NCI-H345 treated with DMSO at 0.1 percent for 48 hours (cell line): ENCODE results near the gene VPS8.

Source experiments
- DNase-seq: peaks from one replicate; lab custom pipeline; 2025; ENCODE audit not compliant: unreplicated experiment; lab: John Stamatoyannopoulos, UW

Gene VPS8

DNA sequence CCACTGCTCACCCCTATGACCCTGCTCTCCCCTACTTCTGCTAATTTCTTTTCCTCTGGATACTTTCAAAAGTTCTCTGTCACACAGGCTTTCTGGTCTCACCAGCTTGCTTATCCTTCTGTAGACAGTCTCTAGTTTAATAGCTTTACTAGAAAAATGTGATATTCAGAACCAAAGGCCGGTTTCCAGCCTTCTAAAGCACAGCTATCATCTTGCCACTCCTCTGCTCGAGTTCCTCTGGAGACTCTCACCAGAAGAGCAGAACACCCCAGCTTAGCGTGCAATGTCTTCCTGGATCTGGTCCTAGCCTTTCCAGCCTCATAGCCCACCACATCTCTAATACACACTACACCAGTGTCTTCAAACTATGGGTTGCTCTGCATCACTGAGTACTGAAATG, 1.8 kb upstream of the VPS8 start:
- DNase-seq, result no peak

DNA sequence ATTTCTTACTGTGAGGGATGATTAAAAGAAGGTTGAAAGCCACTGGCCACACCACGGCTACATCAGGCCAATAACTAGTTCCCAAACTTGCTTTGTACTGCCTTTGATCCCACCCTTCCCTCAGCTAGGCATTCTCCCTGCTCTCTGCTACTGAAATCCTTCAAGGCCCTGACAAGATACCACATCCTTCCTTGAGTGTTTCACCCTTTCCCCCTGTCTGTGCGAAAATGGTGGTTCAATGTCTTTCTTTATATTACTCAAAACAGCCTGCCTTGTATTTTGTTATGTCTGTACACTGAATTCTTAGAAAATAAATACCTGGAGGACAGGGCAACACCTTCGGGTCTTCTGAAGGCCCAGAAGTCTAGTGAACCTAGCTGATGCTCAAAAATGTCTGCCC, 932 bp upstream of the VPS8 start:
- no peak for DNase-seq

DNA sequence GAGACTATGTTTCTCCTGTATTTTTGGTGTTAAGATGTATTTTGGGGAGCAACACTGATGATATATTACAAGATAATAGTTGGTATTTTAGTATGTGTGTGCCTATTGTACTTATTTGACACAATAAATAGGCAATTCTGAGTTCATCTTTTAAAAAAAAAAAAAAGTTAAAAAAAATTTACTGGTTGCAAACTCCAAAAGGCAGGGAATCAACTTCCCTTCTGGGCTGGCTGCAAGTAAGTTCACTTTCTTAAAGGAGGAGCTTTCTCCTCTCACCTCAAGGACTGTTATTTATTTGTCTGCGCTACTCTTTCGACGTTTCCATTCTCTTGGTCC, 335 bp upstream of the VPS8 start:
- DNase-seq, result no peak

DNA sequence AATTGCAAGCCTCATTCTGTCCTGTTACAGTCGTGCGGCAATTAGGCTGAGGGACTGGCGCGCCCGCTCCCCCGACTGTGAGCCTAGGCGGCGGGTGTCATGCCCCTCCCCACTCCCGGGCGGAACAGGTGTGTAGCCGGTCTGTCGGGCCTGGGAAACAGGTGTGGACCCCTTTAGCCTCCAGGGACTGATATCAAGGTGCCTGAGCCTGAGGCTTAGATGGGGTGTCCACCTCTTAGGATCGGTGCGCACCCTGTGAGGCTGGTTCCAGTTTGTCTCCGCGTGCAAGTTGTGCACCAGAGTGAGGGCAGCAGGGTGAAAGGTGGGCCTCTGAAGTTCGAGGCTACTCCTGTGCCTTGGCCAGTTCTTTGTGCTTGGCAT, 686 bp downstream of the VPS8 start:
- DNase-seq, result no peak

DNA sequence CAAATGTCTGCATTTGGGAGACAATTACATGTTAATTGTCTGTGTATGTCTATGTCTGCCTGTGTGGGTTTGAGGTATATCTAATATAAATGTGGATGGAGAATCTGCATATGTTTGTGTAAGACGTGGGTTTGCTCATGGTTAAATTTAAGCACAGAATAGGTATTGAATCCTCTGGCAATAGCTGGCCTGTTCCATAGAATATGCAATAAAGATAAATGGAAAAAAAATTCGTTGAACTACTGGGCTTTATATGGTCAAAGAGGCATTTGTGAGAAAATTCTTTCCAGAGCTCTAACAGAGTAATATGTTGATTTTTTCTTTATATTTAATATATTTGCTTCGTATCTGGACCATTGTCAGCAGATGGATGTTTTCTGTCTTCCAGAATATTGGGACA, 1.4 kb downstream of the VPS8 start:
- no peak for DNase-seq

DNA sequence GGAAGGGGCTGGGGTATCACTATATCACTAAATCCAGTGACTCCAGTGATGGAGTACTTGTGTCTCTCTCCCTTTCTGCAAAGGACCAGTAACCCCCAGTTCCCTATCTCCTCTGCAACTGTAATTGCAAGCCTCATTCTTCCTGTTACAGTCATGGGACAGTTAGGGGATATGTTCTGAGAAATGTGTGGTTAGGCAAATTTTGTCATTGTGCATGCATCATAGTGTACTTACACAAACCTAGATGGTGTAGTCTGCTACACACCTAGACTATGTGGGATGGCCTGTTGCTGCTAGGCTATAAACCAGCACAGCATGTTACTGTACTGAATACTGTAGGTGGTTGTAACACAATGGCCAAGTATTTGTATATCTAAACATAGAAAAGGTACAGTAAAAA, 2.2 kb downstream of the VPS8 start:
- no peak for DNase-seq

DNA sequence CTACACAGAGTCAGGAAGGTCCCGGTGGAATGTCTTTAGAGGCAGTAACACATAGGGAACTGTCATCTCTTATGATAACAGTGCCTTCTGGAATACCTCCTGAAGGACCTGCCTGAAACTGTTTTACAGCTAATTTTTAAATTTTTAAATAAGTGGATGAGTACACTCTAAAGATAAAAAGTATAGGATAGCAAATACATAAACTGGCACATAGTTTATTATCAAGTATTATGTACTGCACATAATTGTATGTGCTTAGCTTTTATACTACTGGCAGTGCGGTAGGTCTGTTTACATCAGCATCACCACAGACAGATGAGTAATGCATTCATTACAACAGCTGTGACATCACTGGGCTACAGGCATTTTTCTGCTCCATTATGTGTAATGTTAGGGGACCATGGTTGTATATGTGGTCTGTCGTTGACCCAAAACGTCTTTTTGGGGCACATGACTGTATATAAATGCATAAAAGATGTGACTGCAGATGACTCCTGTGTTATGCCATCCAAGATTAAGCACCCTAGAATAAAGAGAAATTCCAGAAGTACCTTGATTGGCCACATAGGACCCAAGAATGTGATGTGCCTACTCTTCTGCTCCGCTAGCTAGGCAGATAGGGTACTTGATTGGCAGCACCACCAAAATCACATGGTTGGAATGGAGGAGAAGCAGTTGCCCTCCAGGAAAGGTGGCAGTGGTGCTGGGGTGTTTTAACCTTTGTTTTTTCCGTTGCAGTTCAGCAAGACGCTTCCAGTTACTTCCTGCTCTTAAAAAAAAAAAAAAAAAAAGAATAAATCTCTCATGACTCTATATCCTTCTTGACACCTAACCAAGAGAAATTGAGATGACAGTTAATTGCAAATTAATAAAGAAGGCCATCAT, 3.3 kb downstream of the VPS8 start:
- no peak for DNase-seq

DNA sequence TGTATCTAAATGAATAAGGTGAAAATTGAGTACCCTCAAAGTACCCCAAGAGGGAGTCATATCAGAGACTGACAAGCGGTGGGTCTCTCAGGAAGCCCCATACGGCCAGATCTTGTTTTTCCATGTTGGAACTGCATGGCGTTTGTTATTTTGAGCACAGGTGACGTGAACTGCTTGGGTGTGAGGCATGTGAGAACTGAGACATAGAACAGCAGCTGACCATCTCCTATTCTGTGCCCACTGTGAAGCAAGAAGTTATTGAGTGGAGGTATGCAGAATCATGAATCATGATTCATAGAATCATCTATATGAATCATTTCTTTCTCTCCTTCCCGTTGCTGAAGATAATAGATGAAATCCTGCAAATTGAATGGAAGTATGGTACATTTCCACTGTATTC, 4.6 kb downstream of the VPS8 start:
- no peak for DNase-seq

DNA sequence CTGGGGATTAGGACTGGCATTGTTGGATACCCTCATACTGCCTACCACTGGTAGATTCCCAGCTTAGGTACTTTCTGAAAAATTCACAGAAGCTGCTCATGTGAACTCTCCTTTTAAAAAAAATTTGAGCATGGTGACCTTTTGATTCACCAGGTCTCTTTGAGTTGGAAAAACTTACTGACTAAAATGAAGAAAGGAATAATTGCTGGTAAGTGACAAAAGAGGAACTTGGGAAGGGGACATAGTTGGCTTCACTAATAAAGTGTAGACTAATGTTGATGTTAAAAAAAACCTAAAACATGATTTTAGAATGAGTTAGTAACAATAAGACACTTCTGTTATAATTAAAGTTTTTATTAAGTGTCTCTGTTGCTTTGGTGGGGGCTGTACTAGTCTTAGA, 8.6 kb downstream of the VPS8 start:
- DNase-seq, result no peak

DNA sequence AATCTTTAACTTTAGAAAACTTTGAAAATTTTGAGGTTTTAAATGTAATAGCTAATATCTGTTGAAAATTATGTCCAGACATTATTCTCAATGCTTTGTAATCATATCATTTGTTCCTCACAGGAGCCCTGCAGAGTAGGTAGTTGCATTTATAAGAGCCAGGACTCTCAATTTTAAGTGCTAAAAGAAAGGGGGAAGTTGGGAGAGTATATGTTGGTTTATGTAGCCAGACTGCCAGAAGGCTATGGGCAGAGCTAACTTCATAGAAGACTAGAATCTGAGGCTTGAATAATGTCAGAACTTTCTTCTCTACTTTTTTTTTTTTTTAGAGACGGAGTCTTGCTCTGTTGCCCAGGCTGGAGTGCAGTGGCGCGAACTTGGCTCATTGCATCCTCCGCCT, 9.1 kb downstream of the VPS8 start:
- no peak for DNase-seq

DNA sequence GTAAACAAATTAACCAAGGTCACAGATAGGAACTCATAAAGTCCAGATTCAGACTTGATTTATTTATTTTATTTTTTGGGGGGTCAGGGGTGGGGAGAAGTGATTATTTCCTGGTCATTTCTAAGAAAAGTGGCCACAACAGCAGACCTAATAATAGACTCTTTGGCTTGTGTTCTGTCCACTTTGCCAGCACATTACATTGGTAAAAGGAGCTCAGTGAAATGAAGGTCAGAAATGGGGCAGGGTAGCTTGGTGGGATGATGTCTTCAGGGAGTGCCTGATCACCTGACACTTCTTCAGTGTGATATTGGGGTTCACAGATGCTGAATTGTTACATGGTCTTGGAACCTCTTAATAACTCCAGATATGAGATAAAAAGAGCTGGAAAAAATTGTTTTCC, 10.1 kb downstream of the VPS8 start:
- no peak for DNase-seq

DNA sequence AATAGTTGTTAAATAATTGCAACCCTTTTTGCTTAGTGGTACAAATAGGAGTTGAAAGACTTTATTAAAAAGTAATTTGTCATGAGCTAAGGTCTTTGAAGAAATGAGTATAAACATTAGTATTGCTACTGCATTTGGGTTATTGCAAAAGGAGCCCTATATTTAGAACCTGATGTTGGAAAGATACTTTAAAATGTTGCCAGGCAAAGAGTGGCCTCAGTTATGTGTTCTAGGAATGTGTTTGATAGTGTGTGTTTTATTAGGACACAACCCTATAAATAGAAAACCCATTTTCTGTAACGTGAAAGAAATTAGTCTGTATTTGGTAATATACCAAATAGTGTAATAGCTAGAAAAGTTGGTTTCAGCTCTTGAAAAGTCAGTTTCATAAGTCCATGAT, 10.7 kb downstream of the VPS8 start:
- no peak for DNase-seq

DNA sequence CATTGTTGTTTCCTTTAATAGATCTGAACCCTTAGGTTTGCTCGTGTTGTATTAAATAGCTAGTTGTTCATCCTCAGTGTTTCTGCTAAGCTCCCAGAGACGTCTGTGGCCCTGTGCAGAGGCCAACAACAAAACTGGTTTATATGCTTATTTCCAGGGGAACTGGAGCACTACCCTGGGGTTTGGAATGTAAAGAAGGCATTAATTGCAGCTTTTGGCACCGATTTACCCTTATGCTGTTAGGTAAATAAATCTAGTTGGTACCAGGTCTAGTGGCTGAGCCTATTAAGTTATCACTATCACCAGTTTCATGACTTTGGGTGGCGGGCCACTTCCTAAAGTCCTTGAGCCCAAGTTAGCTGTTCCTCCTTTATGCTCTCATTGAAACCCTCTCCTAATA, 12.0 kb downstream of the VPS8 start:
- no peak for DNase-seq

DNA sequence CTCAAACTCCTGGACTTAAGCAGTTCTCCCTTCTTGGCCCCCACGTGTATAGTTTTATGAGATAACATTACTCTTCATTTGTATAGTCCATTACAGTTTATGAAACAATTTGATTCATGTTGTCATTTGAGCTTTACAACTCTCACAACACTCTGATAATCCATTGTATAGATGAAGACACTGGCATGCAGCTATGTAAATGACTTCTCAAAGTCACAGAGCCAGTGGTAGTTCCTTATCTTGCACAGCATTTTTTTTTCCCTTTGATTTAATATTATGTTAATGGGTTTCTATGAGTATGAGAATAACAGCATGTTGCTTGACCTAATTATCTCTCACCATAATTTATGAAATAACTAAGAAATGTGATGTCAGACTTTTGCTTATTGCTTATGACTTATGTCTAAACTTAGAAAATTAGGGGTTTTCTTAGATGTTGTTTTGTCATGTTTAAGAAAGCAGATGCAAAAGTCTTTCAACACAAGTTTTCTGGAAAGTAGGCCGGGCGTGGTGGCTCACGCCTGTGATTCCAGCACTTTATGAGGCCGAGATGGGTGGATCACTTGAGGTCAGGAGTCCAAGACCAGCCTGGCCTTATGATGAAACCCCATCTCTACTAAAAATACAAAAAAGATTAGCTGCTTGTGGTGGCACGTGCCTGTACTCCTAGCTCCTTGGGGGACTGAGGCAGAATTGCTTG, 13.3 kb downstream of the VPS8 start:
- DNase-seq, result no peak

DNA sequence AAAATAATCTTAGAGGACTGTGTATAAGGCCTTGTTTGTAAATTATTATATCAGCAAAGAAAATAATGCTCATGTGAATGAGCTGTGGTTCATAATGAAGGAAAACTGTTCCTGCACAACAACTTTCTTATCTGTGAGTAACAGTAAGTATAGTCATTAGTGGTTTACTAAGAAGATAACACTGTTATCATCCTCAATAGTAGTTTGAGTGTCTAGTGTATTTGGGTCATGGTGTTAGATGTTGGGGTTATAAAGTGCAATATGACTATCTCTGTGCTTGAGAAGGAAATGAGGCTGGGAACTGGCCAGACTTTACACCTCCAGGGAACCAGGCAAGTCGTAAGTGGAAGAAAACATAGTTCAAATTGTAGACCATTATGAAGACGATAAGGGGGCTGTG, 15.6 kb downstream of the VPS8 start:
- no peak for DNase-seq

DNA sequence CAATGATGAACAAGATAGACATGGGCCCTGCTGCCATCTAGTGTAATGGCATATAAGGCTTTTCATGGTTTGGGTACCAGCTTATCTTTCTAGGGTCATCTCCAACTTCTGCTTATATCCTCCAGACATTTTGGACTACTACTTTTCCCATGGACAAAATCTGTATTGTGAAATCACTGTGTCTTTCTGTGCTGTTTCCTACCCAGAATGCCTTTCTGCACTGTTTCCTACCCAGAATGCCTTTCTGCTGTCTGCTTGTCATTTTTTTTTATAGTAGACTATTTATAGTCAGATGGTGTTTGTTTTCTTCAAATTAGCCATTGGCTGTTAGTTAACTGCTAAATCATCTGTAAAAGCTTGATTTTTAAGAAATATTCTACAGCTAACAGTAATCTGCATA, 20.1 kb downstream of the VPS8 start:
- DNase-seq, result no peak

DNA sequence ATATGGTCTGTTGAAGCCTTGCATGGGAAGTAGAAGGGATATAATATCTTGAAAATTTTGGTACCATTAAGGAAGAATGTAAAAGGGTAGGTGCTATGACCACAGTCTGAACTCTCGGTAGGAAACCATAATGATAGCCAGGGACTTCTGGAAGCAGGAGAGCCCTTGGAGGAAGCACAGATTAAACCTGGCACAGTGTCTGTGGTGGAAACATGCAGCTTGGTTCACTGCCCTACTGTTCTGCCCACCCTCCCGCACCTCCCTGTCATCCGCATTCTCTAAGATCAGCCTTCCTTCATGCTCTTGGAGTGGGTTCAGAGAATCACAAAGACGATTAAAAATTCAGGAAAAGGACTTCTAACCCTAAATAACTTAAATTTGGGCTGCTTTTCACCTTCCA, 20.9 kb downstream of the VPS8 start:
- DNase-seq, result no peak

DNA sequence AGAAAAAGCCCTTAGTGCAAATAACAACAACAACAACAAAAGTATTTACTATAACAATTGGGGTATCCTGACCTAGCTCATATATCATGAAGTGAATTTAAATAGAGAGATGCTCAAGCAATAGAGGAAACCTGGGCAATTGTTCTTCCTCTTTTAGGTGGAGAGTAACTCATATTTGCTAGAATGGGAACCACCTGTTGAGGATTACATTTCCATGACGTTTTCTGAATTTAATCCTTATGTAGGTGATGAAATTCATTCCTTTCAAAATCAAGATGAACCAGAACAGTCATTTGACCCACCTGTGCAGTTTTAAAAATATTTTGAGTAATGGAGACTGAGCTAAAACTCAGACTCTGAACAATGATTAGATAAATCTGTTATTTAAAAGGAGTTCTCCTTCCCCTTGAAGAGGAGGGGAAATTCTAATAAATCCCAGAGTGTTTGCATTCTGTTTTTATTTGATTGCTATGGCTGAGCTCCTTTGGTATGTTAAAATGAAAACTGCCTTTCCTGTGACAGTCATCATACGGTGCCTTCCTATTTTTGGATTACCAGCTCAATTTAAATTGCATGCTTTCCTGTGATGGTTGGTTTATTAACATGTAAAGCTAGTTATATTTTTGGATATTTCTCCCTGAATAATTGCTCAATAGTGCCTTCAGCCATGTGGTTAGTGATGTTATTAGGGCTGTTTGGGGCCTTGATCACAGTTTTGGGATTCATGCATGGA, 24.3 kb downstream of the VPS8 start:
- no peak for DNase-seq

DNA sequence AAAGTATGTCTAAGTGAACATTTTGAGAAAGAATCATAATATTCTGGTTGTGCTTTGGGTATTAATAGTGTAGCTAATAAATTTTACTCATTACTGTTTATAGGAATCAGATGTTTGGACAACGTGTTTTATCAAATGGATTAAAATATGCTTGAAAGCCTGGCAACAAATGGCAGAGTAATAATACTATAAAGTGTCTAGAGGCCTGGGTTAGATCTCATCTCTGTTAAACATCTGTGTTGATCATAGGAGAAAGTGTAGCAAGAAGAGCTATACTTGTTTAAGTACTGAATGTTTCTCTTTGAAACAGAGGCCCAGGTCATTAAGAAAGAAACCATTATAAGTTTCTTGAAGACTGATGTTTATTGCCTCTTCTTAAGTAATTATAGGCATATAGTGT, 30.5 kb downstream of the VPS8 start:
- no peak for DNase-seq

DNA sequence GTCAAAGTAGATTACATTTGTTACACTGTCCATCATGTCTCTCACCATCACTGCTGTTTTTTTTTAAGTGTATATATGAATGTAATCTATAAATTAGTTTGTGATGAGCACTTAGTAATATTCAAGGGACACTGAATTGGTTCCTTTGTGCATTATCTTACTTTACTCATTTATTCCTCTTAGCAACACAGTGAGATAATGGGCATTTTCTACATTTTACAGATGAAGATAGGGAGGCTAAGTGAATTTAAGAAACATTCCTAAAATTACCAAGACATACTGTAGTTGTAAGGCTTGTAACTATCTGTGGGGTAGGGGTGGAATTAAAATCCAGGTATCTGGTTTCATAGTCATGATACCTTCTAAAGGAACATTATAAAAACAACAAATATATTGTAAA, 33.9 kb downstream of the VPS8 start:
- DNase-seq, result no peak

DNA sequence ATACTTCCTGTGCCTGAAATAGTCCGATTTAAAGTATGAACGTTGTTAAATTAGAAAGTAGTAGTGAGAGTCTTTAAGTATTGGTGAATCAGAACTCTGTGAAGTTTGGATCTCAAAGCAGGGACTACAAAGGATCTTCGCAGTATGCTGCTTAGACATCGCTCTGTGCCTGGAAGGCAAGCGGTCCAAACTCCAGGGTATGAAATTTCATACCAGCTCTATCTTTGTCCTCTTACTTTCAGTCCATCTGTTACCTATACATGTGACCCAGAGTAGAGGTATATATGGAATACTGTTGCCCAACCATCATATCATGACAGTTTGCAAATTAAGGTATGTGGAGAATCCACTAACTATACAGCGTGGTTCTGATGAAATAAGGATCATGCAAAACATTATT, 34.5 kb downstream of the VPS8 start:
- DNase-seq, result no peak

DNA sequence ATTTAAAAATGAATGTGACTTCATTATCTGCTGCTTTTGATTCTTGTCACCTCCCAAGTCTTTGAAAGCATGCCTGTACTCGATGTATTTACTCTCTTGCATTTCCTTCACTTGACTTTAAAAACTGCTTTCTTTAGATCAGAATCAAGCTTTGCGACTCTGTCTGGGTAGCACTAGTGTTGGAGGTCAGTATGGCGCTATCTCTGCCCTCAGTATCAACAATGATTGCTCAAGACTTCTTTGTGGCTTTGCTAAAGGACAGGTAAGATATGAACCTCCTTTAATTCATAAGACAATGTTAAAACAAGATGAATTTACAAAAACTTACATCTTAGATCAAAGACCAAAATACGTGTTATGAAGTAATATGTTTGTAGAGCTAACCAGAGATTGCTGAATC, 37.0 kb downstream of the VPS8 start:
- DNase-seq, result no peak
